ENCODE measurements around the gene AJM1. TPM values are rescaled to one million over a fixed set of nuclear protein-coding genes. Genes with fewer than 3 reads are reported as not detected.

The AJM1 gene
- total RNA-seq, 4 donors from 2014 or later, result 0.83 to 4.7 (median 2.3) TPM

DNA sequence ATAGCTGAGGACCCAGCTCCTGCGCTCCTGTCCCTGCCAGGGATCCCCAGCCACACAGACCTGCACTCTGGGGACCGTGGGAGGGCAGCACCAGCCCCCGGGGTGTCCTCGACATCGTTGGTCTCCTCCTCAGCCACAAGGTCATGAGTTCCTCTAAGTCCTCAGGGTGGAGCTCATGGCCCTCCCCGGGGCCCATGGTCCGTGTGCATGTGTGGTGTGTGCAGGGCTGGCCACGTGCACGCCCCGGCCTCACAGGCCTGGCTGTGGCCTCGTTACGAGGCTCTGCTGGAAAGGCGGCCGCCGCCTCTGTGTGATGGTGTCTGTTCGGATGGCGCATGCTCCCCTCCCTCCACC lies 16.1 kb upstream of the AJM1 start:
- no peak for DNase-seq
- WGBS, 2 donors, result 100% methylated on average over 5 to 8 of the region's 17 CpGs
- Histone ChIP-seq H3K27me3 (no peaks in the 10 kb centered on the region), H3K36me3 (peaks cover 38 to 48% of the 10 kb centered on the region in 2 donors), H3K27ac (no peak overlapping the region), H3K9me3 (no peaks in the 10 kb centered on the region), H3K4me3 (replicated peaks in 1 of 3) (no peak overlapping the region), H3K4me1 (no peaks in the 10 kb centered on the region)
- intact Hi-C loops (cut with DNase I), result no loop called here
- TF ChIP-seq POLR2A (IDR thresholded peaks at IDR 0.05), result no peak
- TF ChIP-seq, protein P1, sequence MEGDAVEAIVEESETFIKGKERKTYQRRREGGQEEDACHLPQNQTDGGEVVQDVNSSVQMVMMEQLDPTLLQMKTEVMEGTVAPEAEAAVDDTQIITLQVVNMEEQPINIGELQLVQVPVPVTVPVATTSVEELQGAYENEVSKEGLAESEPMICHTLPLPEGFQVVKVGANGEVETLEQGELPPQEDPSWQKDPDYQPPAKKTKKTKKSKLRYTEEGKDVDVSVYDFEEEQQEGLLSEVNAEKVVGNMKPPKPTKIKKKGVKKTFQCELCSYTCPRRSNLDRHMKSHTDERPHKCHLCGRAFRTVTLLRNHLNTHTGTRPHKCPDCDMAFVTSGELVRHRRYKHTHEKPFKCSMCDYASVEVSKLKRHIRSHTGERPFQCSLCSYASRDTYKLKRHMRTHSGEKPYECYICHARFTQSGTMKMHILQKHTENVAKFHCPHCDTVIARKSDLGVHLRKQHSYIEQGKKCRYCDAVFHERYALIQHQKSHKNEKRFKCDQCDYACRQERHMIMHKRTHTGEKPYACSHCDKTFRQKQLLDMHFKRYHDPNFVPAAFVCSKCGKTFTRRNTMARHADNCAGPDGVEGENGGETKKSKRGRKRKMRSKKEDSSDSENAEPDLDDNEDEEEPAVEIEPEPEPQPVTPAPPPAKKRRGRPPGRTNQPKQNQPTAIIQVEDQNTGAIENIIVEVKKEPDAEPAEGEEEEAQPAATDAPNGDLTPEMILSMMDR (IDR thresholded peaks at IDR 0.05), result no peak

DNA sequence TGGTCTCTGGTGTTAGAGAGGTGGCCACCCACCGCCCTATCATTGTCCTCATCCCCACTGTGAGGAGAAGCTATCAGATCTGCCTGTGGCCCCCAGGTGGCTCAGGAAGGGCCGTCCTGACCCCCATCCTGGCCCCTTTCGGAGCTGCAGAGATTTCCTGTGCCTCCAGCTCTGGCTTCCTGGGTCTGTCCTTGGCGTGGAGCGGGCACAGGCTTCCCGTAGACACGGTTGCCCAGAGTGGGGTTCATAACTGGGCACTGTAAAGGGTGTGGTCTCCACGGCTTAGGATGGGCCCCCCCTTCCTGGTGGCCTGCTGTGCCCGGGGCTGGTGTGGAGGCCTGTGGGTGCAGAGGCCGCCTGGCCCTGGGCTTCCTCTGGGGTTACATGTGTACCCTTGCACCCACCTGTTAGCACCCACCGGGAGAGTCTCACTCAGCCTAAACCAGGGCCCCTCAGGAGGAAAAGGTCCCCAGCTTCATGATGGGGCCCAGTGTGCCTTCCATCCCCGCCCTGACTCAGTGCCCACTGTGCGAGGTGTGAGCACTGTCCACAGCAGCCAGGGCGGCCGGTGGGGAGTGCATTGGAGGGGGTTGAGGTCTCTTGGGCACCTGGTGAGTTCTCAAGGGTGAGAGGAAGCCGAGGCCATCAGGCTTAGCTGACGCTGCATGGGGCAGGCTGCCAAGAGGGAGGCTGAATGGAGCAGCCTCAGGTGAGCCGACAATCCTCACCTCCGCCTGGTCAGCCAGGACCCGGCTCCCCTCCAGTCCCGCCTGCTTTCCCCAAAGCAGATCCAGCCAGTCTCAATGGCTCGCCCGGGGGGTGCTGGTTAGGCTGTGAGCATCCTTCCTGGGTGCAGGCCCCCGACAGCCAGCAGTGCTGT lies 15.3 kb upstream of the AJM1 start:
- Histone ChIP-seq H3K36me3 (peaks cover 42 to 51% of the 10 kb centered on the region in 2 donors), H3K4me3 (replicated peaks in 1 of 3) (no peak overlapping the region)

DNA sequence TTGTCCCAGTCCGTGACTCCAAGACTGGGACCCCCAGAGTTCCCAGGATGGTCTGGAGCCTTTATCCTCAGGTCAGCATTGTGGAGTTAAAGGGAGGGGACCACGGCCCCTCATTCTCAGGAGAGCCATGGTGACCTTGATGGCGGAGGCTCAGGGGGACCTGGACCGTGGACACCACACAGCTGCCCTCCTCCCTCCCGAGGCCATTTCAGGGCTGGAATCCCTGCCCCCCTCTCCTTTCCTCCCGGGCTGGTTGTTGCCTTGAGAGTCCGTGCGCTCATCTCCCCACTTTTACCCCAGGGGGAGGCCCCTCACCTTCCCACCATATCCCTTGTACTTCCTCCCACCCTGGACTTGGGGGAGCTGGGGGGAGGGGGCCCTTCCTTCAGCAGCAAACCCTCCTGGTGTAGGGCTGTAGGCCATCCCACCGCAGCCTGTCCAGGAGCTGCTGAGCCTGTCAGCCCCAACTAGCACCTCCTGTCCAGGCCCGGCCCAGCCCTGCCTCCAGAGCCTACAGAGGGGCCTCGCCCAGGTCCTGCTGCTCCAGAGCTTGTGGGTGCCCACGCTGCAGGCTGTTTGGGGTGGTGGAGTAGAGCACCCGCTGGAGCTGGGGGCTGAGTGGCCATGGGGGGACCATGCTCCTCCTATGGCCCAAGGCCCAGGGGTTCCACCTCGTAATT lies 14.3 kb upstream of the AJM1 start:
- no peak for DNase-seq
- no peak overlapping the region for H3K27ac ChIP-seq
- peaks cover 50 to 59% of the 10 kb centered on the region in 2 donors for H3K36me3 ChIP-seq
- H3K4me1 ChIP-seq, result no peaks in the 10 kb centered on the region
- no peak for TF ChIP-seq POLR2A (IDR thresholded peaks at IDR 0.05)
- TF ChIP-seq, protein P1 (IDR thresholded peaks at IDR 0.05), result no peak
- intact Hi-C loops (cut with DNase I), result no loop called here
- no peaks in the 10 kb centered on the region for H3K9me3 ChIP-seq
- no peaks in the 10 kb centered on the region for H3K27me3 ChIP-seq
- WGBS, 2 donors, result 94 to 97% methylated on average over 11 to 14 of the region's 14 CpGs
- H3K4me3 ChIP-seq (replicated peaks in 1 of 3), result no peak overlapping the region

More for the DNA sequence above, 15.3 kb upstream of the AJM1 start:
- DNase-seq, result no peak
- Histone ChIP-seq H3K4me1 (no peaks in the 10 kb centered on the region), H3K9me3 (no peaks in the 10 kb centered on the region), H3K27ac (no peak overlapping the region), H3K27me3 (no peaks in the 10 kb centered on the region)
- intact Hi-C loops (cut with DNase I), result no loop called here
- WGBS, 2 donors, result 85 to 97% methylated on average over 12 to 15 of the region's 24 CpGs
- TF ChIP-seq, protein P1 (IDR thresholded peaks at IDR 0.05), result no peak
- TF ChIP-seq POLR2A (IDR thresholded peaks at IDR 0.05), result no peak

DNA sequence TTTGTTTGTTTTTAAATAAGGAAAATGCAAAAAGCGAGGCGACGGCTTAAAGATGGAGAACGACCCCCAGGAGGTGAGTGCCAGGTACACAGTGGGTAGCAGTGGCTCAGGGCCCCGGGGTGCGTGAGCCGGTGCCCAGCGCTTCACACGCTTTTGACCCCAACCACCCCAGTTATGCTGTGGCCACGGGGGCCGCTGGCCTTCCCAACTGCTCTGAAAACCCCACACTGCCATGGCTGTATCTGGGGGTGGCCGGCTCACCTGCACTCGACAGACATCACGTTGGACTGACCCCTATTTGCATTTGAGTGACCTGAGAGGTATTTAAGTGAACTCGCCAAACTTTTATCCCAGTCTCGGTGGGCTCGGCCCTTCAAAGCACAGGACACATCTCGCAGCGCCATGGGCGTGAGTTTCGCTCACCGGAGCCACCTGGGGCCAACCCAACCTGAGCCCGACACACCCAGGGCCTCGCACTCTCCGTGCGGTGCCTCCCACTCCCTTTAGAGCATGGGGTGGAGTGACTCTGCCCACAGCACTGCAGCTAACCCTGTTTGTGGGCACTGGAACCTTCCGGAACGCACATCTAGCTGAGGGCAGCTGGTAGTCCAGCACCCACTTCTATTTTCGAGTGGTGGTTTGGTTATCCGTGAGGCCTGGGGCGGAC lies 13.7 kb upstream of the AJM1 start:
- Histone ChIP-seq H3K36me3 (peaks cover 50 to 56% of the 10 kb centered on the region in 2 donors), H3K4me3 (replicated peaks in 1 of 3) (no peak overlapping the region), H3K9me3 (no peaks in the 10 kb centered on the region), H3K27ac (no peak overlapping the region), H3K4me1 (no peaks in the 10 kb centered on the region), H3K27me3 (no peaks in the 10 kb centered on the region)
- intact Hi-C loops (cut with DNase I), result no loop called here
- WGBS, 2 donors, result 96% methylated on average over 31 of the region's 31 CpGs
- TF ChIP-seq POLR2A (IDR thresholded peaks at IDR 0.05), result no peak
- TF ChIP-seq, protein P1 (IDR thresholded peaks at IDR 0.05), result no peak
- no peak for DNase-seq

Data from thyroid gland (tissue), 4 donors.